GM18498 (cell line): ENCODE data around the gene EMC9.

Experiments
- ATAC-seq: cut with Tn5 transposase; IDR thresholded peaks from one replicate; pipeline ENCODE4 v1.9.1; 2021; ENCODE audit warnings: mild to moderate bottlenecking, moderate library complexity; ENCODE audit not compliant: unreplicated experiment

The EMC9 gene, protein sequence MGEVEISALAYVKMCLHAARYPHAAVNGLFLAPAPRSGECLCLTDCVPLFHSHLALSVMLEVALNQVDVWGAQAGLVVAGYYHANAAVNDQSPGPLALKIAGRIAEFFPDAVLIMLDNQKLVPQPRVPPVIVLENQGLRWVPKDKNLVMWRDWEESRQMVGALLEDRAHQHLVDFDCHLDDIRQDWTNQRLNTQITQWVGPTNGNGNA

DNA sequence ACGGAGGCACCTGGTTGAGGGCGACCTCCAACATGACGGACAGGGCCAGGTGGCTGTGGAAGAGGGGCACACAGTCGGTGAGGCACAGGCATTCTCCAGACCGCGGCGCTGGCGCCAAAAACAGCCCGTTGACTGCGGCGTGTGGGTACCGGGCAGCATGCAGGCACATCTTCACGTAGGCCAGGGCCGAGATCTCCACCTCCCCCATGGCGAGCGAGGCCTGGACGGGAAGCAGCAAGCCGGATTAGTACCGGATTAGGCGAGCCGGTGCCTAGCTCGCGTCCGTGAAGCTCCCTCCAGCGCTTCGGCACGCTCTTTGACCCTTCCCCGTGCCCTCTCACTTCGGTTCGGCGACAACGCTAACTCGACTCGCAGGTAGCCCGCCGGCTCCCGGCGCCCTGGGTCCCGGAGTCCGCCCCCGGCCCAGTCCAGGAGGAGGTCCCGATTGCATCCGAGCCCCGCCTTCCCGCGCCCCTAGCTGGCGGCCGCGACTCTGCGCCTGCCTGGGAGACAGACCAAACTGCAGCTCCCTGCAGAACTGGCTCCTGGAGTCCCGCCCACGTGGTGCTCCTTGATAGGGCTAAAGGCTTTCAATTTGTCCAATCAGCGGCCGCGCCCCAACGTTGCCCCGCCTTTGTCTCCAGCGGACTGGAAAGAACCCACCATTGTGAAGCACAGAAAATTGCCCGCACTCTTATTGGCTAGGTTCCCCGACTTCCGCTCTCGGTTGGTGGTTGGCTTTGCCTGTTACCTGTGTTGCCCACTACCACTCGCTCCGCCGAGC lies at the start of gene EMC9:
Gene EMC9 (minus strand): TSS at position 495 of the 784 bp plus-strand sequence. CDS start 287 bp downstream, at position 208.
- ATAC-seq: peak; percentile 88

DNA sequence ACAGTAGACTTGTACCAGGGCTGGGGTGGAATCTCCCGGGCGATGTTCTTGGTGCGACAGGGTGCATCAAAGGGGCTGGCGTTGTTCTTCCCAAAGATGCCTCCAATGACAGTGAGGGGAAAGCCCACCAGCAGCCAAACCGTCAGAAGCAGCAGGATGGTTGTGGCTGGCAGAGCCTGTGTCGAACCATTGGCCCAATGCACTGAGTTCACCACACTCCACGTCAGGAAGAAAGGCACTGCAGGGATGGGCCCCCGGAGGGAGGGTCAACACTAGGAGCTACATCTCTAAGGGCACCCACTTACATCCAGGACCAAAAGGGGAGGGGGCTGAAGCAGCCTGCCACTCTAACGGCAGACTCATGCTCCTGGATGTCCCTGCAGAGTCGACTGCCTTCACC lies 49.0 kb upstream of the EMC9 start:
- no peak for ATAC-seq

DNA sequence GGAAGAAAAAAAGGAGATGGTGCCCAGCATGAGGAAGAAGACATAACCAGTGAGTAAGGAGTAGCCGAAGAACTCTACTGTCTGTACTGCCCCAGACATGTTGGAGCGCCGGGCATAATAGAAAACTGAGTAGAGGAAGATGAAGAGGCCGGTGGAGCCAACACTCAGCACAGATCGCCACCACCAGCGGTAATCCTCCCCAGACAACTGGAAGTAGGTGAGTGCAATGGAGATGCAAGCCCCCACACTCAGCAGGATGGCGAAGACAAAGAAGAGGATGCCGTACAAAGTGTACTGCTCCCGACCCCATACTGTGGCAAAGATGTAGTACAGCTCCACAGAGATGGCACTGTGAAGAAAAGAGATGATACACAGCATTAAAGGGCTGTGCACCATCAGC lies 48.1 kb upstream of the EMC9 start:
- ATAC-seq: no peak

DNA sequence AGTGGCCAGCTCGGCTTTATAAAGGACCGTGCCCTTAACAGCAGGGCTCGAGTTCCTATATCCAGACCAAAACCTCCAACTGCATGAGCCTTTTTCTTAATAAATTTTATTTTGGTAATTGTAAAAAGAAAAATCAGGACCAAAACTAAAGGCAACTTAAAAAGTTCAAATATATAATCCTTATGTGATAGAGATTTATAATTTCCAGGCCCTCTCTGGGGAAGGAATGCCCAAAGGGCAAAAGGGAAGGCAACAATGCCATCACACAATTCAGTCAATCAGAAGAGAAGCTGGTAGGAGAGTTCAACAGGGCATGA lies 47.6 kb upstream of the EMC9 start:
- ATAC-seq: no peak

DNA sequence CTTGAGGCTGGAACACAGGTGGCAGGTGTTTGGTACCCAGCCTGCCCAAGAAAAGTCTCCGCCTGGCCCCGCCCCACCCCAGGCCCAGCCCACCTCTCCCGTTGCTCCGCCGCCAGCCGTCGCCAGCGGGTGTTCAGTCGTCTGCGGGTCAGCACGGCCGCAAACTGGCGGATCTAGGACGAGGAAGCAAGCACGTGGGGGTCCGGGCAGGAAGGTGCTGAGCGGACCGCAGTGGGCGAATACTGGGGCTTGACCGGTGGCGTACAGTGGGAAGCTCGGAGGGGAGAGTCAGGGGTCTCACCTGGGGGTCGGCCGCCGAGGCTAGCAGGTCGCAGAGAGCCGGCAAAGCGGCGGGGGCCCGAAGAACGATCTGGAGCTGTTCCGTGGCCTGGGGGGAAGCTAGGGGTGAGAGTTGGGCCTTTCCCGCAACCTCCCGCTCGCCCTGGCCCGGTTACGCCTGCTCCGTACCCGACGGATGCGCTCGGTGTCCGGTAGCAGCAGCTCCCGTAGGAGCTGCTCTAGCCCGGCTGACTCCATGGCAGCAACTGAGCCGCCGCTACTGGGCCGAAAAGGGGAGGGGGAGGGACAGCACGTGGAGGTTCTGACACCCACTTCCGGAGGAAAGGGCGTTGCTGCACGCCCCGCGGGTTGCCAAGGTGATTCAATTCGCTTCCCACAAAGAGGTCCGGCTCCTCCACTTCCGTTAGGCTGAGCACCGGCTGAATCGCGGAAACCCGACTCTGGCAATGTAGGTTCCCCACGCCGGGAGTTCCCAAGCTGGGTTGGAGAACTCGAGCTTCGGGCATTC lies 47.1 kb upstream of the EMC9 start, which contains the start of gene IPO4:
Gene IPO4 (minus strand): TSS at position 566 of the 808 bp plus-strand sequence. CDS start 29 bp downstream, at position 537.
- ATAC-seq: peak; percentile 87

DNA sequence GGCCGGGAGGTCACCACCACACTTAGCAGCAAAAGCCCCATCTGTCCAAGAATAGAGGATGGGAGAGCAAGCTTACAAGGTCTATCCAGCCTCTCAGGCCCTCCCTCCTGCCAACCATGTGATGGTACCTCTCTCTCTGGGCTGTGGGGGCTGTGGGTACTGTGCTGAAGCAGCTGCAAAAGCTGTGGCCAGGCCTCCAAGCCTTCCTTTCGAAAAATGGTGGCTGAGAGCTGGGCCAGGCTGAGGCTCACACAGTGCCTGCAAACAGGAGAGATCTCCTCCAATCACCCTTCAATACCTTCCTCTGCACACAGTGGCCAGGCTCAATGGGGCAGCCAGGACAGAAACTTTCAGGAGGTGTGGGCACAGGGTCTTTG lies 46.1 kb upstream of the EMC9 start:
- no peak for ATAC-seq

DNA sequence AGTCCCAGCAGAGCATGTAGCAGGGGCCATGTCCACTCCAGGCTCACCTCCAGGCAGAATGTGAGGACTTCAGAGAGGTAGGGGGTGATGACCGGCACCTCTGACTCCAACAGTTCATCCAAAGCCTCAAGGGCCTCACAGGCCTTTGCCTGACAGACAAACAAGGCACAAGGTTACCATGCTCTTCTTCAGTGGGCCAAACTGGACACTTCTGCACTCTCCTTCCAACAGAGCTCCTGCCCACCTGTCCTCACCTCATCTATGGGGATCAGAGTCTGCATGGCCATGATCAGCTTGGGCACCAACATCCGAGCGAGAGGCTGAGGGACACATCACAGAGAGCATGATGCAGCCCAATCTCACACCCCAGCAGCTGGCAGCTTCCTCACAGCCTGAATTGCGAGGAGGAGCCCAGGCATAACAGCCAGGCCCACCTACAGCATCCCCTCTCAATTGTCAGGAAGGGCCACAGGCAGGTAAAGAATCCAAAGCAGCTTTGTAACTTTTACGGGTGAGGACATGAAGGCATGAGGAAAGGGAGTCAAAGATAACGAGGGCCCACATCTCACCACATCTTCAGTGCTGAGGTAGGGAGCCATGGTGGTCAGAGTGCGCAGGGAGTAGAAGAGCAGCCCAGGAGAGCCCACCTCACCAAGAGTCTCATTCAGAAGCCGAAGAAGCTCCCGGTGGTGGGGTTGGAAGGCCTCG lies 45.6 kb upstream of the EMC9 start:
- ATAC-seq: no peak

DNA sequence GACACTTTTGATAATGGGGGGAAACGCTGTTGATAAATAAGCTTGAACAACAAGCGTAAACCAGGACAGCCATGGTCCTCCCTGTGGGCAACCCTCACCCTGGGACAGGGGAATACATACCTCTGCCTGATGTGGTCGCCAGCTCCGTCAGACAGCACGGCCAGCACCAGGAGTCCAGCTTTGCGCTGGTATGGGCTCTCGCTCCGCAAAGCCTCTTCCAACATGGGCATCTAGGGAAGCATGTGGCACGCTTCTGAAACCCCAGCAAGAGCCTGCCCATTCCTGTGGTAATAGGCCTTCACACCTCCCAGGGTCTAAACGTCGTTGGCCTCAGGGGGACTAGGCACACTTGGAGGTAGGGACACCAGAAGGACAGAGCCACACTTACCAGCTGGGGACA lies 44.4 kb upstream of the EMC9 start:
- ATAC-seq: no peak

DNA sequence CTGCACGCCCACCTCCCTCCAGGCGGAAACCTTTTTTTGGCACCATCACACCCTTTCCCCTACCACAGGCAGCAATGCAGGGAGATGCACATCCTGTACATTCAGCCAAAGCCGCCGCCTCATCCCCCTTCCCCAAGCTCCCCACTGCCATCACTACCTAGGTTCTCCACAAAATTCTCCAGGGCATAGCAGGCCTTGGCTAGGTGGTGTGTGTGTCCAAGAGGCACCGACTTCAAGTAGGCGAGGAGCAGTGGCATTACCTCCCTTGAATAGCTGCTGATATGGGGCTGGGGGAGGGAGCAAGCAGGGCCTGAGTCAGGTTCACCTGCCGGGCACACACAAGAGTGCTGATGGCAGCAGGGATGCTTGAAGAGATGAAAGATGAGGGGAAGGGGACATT lies 43.6 kb upstream of the EMC9 start:
- no peak for ATAC-seq

DNA sequence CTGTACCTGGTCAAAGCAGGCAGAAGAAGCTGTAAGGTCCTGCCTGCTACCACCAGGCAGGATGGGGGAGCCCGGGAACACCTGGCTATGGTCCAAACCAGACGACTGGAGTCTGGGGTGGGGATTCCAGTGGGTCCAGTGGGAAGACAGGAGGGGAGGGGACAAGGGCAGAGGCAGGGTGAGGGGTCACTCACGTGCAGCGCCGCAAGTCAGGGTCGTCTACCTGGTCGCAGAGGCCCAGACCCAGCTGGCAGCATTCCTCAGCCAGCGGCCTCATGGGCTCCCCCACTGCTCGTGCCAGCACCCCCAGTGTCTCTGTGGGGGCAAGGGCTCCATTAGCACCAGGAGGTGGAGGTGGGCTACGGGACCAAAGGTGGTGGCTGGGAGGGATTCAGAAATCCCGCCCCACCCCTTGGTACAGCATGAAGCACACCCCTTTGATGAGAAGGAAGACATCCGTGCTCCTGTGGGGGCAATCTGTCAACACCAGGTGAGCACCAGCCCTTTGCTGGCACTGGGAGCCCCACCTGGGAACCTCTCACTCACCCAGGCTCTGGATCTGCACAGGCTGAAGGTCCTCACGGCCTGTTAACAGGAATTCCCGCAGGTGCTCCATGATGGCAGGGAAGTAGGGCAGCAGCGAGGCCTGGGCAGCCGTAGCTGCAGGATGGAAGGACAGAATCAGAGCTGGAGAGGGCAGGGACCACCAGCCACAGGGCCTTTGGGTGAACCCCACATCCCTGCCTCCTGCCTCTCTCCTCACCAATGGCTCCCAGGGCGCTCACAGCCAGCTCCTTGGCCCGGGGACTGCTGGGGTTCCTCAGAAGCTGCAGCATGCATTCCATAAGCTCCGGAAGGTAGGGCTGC lies 42.9 kb upstream of the EMC9 start:
- no peak for ATAC-seq

DNA sequence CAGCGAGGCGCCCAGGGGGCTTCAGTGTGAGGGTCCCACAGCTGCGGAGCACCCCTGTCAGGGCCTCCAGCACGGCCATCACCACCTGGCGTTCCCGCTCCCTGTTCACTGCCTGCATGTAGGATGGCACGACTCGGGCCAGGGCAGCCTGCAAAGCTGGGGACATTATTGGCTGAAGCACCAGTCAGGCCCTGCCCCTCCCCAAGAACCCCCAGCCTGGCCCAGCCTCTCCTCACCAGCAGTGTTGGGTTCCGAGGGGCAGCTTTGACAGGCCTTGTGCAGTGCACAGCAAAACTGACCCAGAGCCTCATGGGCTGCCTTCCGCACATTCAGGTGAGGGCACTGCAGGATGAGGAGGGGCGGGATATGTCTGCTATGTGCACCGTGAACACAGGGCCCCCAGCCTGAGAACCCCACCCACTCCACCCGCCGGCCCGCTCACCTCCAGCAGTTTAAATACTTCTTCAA lies 41.7 kb upstream of the EMC9 start:
- ATAC-seq: no peak

DNA sequence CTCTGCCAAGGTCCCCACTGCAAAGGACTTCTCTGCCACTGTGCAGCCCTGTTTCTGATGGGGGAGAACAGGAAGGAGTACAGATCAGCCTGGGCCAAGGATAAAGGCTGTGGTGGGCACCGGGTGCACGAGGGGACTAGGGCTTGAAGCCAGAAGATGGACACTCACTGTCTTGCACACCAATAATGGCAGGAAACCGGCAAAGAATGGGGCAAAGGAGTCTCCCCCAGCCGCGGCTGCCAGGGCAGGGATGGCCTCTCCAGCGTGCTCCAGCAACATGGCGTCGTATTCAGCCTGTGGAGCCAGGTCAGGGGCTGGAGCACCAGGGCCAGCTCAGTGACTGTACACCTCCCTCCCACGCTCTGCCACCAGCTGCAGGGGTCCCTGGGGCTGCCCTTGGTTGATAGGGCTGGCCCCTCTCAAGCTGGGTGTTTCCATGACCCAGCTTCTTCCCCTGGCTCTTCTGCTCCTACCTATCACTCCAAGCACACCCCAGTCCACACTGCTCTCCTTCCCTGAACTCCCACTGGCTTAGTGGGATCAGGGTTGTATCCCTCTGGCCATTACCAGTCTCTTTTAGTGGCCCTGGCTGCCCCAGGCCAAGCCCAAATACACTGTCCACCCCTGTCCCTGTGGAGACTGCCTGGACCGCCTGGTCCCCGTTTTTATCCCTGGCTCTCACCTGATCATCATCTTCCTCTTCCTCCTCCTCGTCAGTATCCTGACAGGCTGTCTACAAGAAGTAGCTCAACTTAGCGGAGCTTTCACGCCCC lies 40.9 kb upstream of the EMC9 start:
- no peak for ATAC-seq

DNA sequence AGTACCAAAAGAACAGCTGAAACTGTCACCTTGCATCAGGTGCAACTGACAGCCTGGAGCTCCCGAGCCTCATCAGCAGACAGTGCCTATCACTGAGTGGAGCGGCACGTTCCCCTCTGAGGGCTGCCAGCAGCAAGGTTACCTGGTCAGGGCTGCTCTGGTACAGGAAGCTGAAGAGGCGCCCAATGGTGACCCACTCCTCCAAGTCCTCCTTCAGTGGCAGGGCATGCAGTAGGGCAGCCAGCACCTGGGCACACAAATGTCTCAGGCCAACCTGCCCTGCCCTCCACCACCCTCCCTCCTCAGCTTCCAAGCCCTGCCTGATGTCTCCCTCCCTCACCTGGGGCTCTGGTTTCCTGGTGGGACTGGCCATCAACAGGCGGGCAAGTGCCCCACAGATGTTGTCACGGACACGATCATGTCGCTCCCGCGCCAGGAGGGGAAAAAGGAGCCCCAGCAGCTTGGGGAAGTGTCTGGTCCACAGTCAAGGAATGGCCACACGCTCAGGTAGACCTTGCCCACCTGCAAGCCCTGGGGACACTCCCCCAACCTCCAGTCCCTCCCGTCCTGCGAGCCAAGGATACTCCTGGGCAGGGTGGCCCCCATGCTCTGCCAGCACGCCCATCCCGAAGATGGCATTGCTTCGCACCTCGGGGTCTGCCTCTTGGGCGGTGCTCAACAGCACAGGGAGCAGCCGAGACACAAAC lies 40.1 kb upstream of the EMC9 start:
- ATAC-seq: no peak

DNA sequence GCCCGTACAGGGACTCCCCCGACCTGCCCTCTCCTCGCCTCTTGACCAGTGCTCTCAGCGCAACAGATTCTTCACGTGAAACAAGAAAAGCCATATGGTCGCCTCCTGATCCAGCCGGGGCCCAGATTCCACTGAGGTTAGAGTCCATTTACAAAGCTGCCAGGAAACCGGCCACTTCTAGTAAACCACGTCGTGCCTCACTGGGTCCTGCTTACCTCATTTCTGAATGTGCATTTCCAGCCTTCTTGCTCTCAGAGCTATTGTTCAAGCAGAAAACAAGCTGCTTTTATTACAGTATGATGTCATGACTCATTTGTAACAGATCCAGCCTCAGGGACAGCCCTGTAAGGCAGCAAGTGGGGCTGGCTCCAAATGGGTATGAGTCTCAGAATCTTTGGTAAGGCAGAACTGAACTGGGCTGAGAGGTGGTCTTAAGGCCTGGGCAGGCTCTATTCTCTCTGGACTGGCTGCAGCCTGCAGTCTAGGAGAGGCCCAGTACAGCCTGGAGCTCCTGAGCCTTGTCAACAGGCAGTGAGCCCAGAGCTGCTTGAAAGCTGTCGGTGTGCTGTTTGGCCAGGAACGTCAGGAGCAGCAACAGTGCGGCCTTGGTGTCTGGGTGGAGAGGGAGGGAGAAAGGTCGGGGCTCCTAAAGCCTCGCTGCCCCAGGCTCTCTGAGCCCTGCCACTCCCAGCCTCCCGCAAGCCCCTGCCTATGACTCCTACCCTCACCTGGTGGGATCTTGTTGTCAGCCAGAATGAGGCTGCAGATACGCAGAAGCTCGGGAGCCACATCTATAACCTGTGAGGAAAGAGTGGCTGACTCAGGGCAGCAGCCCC lies 38.8 kb upstream of the EMC9 start:
- ATAC-seq: no peak

DNA sequence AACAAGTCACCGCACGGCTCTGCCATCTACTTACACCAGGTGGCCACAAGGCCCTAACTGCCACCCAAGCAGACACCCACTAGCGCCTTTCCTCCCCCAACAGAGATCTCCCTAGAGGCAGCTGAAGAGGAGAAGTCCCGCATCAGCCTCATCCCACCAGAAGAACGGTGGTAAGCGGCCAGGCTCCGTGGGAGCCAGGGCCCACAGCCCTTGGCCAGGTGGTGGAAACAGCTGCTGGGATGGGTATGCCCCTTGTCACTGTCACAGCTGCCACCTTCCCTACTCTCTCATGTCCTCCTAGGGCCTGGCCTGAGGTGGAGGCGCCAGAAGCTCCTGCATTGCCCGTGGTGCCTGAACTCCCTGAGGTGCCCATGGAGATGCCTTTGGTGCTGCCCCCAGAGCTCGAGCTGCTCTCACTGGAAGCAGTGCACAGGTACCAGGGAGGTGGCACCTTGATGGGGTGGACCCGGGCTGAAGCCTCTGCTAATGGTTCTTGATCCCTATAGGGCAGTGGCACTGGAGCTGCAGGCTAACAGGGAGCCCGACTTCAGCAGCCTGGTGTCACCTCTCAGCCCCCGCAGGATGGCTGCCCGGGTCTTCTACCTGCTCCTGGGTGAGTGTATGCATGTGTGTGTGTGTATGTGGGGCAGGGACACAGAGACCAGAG lies 38.0 kb upstream of the EMC9 start:
- no peak for ATAC-seq

DNA sequence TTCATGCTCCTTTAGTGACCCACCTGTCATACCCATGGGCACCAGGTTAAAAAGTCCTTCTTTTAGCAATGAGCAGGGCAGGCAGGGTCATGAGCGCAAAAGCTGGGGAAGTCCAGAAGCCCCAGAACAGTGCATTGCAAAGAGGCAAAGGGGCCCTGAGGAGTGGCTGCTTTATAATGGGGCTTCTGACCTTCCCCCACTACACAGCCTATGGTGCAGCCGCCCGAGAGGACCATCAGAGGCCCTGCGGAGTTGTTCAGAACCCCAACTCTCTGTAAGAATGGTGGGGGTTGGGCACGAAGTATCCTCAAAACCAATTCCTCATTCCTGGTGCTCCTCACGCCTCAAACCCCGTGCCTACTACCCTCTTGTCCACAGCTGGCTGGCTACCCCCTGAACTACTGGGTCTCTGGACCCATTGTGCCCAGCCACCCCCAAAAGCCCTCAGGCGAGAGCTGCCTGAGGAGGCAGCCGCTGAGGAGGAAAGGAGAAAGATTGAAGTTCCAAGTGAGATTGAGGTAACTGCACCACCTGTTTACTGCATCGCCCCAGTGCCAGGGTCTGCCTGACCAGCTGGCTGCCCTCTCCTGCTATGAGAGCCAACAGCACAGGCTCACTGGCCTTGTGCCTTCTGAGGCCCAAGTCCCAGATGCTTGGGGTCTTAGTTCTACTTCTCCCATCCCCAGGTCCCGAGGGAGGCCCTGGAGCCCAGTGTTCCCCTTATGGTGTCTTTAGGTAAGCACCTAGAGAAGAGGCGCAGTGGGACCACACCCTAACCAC lies 37.2 kb upstream of the EMC9 start:
- no peak for ATAC-seq

DNA sequence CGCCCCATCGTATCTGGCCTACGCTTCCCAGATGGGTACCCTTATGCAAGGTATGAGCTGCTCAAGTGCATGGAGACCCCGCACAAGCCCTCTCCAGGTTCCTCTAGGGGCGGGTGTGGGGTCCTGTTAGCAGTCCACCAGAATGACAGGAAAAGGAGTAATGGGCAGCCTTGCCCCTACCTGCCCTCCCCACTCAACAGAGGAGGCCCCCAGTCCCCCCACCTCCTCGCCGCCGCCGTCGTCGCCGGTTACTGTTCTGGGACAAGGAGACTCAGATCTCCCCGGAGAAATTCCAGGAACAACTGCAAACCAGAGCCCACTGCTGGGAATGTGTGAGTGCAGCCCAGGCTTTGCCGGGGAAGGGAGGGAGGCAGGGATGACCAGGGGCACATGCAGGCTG lies 36.5 kb upstream of the EMC9 start:
- no peak for ATAC-seq
